ENCODE measurements around the gene MLH3.

The MLH3 gene

DNA sequence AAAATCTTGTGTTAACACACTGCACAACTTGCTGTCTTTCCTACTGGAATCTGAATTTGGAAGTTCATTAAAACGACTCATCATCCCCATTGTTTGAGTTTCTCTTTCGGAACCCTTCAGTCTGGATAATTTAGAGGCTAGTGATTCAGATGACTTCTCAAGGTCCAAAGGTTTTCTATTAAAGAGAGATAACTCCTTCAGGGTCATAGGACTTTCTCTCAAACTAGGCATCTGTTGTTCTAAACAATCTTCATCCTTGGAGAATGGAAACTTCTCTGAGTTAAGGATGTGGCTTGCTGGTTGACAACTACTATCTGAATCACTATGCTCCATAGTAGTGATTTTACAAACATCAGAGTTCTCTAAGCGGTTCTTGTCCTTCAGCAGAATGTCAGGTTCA lies 4.4 kb downstream of the MLH3 start:
- no peak for DNase-seq (ENCODE audit: low spot score)
- TF ChIP-seq, protein P1, sequence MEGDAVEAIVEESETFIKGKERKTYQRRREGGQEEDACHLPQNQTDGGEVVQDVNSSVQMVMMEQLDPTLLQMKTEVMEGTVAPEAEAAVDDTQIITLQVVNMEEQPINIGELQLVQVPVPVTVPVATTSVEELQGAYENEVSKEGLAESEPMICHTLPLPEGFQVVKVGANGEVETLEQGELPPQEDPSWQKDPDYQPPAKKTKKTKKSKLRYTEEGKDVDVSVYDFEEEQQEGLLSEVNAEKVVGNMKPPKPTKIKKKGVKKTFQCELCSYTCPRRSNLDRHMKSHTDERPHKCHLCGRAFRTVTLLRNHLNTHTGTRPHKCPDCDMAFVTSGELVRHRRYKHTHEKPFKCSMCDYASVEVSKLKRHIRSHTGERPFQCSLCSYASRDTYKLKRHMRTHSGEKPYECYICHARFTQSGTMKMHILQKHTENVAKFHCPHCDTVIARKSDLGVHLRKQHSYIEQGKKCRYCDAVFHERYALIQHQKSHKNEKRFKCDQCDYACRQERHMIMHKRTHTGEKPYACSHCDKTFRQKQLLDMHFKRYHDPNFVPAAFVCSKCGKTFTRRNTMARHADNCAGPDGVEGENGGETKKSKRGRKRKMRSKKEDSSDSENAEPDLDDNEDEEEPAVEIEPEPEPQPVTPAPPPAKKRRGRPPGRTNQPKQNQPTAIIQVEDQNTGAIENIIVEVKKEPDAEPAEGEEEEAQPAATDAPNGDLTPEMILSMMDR (IDR thresholded peaks at IDR 0.05; ENCODE audit: extremely low read depth, missing control alignments): no peak

DNA sequence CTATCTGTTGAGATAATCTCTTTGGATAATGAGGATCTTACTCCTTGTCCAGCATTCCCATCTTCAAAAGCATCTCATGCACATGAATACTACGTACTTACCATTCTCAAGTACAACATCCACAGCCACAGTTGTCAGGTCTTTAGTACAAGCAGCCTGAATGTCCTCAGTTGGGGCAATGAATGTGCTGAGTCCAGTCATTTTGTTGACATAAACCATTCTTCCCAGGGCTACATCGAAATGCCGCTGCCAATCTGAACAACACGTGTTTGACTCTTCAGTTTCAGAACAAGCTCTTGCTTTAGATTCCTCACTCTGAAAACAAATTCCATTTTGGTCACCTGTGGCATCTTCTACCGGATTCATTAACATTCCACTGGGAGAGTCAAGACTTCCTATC lies 5.0 kb downstream of the MLH3 start:
- TF ChIP-seq, protein P1 (IDR thresholded peaks at IDR 0.05; ENCODE audit: extremely low read depth, missing control alignments): no peak
- DNase-seq (ENCODE audit: low spot score): no peak

DNA sequence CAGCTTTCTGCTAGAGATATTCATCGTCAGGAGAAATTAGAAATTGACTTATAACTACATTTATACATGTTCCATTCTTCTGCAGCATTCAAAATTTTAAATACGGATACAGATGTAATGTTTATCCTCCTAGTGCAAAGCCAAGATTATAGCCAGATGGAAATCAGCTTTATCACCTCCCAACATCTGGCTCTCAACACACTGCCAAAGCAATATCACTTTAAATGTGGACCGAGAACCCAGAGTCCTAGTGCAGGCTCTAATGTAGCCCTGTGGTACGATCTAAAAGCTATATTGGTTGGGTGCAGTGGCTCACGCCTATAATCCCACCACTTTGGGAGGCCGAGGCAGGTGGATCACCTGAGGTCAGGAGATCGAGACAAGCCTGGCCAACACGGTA lies 6.5 kb downstream of the MLH3 start:
- no peak for DNase-seq (ENCODE audit: low spot score)
- TF ChIP-seq, protein P1 (IDR thresholded peaks at IDR 0.05; ENCODE audit: extremely low read depth, missing control alignments): no peak

DNA sequence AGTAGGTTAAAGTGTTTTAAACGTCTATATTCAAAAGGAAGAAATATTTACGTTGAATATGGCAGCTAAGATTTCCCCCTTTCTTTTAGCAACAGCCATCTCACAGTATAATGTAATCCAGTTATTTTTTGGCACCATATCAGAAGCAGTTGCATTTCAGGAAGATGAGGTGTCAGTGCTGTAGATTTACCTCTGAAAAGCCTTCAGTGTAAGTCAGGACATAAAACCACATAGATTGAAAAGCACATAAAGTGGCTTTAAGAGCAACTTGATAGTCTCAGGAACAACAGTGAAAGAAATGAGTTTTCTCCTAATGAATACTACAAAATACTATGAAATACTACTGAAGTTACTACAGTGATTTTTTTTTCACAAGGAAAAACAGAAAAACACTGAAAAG lies 6.9 kb downstream of the MLH3 start:
- TF ChIP-seq, protein P1 (IDR thresholded peaks at IDR 0.05; ENCODE audit: extremely low read depth, missing control alignments): no peak
- DNase-seq (ENCODE audit: low spot score): no peak

DNA sequence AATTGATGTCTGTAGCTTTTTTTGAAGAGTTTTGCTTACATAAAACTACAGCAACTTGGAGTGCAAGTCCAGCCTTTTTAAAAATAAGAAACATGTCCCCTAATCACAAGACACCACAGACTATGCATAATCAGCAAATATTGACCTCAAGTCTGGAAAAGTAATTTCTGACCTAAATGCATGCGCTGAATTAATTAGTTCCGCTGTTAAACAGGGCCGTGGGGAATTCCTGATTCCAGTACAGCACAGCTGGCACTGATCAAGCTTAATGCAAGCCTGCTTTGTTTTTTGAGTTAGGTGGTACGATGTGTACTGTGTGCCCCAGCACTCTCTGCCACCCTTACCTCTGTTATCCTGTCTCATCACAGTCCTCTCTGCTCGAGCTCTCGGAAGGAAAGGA lies 9.2 kb downstream of the MLH3 start:
- TF ChIP-seq, protein P1 (IDR thresholded peaks at IDR 0.05; ENCODE audit: extremely low read depth, missing control alignments): no peak
- DNase-seq (ENCODE audit: low spot score): no peak

DNA sequence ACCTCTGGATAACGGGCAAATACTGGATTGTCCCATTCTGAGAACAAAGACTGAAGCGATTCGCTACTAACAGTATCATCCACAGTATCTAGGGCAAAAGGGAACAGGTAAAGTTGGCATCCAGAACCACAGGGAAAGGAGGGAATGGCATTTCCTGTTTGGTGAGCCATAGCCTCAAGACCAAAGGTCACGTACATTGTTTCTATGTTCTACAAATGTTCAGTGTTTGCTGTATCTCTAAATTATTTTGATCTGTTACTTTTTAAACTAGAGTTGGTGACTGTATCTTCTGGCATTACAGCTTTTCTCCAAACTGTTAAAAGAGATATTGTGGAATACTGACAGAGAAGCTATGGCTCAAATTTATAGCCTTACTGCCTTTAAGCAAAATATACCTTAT lies 9.7 kb downstream of the MLH3 start:
- TF ChIP-seq, protein P1 (IDR thresholded peaks at IDR 0.05; ENCODE audit: extremely low read depth, missing control alignments): no peak
- no peak for DNase-seq (ENCODE audit: low spot score)

DNA sequence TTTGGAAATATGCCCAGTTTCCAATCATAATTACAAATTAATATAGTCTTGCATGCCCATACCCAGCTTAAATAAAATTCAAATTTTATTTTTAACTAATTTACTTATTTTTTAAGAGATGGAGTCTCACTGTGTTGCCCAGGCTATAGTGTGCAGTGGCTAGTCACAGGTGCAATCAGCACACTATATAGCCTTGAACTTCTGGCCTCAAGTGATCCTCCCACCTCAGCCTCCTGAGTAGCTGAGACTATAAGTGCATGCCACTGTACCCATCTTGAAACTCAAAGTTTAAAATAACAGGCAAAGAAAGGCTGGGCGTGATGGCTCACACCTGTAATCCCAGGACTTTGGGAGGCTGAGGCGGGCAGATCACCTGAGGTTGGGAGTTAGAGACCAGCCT lies 10.3 kb downstream of the MLH3 start:
- TF ChIP-seq, protein P1 (IDR thresholded peaks at IDR 0.05; ENCODE audit: extremely low read depth, missing control alignments): no peak

More for the DNA sequence above, 10.3 kb downstream of the MLH3 start:
- no peak for DNase-seq (ENCODE audit: low spot score)

Data from GM20000 (cell line).